H1 (cell line): ENCODE measurements around the gene KCNJ3. TPM values are rescaled to one million over a fixed set of nuclear protein-coding genes. Genes with fewer than 3 reads are reported as not detected.

Experiments
- CHD7 ChIP-seq: fragments of 300-600 bp; sonication (generic); IDR thresholded peaks from 2 replicates; pipeline ENCODE4 v1.7.1; 2012; ENCODE audit warnings: low read length, moderate library complexity, mild to moderate bottlenecking, inconsistent platforms; ENCODE audit not compliant: insufficient replicate concordance
- EP300 ChIP-seq, 2 experiments: IDR thresholded peaks; 1 replicate in 1 of 2; 2 replicates in 1 of 2; pipeline ENCODE4 v1.6.1; 2011 to 2012; ENCODE audit warnings: low read depth in 2 of 2, low read length in 2 of 2, mild to moderate bottlenecking in 2 of 2, borderline replicate concordance in 1 of 2, inconsistent platforms in 1 of 2, moderate library complexity in 1 of 2
- polyA plus RNA-seq, 7 experiments: library from polyadenylated mRNA; depleted of rRNA in 3 of 7; stranded (reverse) in 5 of 7; unstranded in 2 of 7; fragments of >200 nt in 5 of 7; fragments of 200-250 nt in 2 of 7; gene quantifications; 1 replicate in 5 of 7; 2 replicates in 1 of 7; 4 replicates in 1 of 7; pipeline versions ENCODE4 v1.2.1 to v1.2.3, GENCODE V29; 2011 to 2013; ENCODE audit warnings: missing spikeins in 2 of 7, mixed read lengths in 2 of 7
- total RNA-seq: library from RNA; stranded (reverse); fragmentation: NEBNext Ultra II Directional; extraction: Animal tissue kit (Norgen Biotek cat#: 25700); gene quantifications from 2 replicates; pipeline ENCODE4 v1.2.1, GENCODE V29; 2021

The KCNJ3 gene
- total and polyA plus RNA-seq, 2 of the 8 experiments (the other 6 are each of a cell fraction or from before 2014, with no cell fraction given): 0.11 to 0.50 TPM

- TF ChIP-seq CHD7 (no peak), EP300 (IDR thresholded peaks at IDR 0.05; ENCODE audit: borderline replicate concordance in 1 of 2, low read depth in 2 of 2, low read length in 2 of 2) (no peak)
Measured at GRCh38 chr2:154709215-154709614, 10.7 kb downstream of the KCNJ3 start (continued).
